Esophagus squamous epithelium (tissue), 4 donors: ENCODE data around the gene NPHP4.

Experiments
- POLR2A ChIP-seq, 4 donors: fragments of 450-650 bp; IDR thresholded peaks; one replicate each; pipeline ENCODE4 v1.6.1; 2017; ENCODE audit warnings: antibody characterized with exemption in 4 of 4, mild to moderate bottlenecking in 4 of 4, moderate library complexity in 3 of 4
- TF ChIP-seq, protein P1 (sequence below), 6 experiments: fragments of 450-650 bp in 4 of 6; fragments of 200-600 bp in 2 of 6; sonication (generic) in 2 of 6; IDR thresholded peaks; one replicate each; pipeline ENCODE4 v1.5.1; 2016 to 2019; ENCODE audit warnings: antibody characterized with exemption in 6 of 6, mild to moderate bottlenecking in 4 of 6, moderate library complexity in 4 of 6

DNA sequence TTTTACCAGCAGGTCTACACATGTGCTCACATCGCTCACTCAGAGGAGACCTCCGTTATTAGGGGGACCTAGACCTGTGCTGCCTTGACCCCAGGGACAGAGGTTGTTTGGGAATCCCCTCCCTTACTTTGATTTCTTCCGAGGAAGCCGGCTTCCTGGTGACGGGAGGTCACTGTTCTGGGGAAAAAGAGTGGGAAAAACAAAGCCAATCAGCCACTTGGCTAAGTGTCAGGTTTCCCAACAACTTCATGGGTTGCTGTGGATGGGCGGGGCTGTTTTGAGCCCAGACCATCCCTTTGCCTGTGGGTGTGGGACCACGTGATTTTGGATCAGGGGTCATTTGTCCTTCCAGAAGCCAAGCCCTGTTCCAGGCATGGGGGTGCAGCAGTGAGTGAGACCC, 46.4 kb upstream of the NPHP4 start:
- TF ChIP-seq, protein P1, sequence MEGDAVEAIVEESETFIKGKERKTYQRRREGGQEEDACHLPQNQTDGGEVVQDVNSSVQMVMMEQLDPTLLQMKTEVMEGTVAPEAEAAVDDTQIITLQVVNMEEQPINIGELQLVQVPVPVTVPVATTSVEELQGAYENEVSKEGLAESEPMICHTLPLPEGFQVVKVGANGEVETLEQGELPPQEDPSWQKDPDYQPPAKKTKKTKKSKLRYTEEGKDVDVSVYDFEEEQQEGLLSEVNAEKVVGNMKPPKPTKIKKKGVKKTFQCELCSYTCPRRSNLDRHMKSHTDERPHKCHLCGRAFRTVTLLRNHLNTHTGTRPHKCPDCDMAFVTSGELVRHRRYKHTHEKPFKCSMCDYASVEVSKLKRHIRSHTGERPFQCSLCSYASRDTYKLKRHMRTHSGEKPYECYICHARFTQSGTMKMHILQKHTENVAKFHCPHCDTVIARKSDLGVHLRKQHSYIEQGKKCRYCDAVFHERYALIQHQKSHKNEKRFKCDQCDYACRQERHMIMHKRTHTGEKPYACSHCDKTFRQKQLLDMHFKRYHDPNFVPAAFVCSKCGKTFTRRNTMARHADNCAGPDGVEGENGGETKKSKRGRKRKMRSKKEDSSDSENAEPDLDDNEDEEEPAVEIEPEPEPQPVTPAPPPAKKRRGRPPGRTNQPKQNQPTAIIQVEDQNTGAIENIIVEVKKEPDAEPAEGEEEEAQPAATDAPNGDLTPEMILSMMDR (IDR thresholded peaks at IDR 0.05): no peak
- TF ChIP-seq POLR2A (IDR thresholded peaks at IDR 0.05): no peak
